Neutrophil (primary cell): ENCODE results near the gene GPN1.

Experiments
- H3K27ac ChIP-seq: fragments of 200-600 bp; sonication (generic); 2 replicates; pipeline ENCODE4 v1.5.1; 2016; ENCODE audit warnings: mild to moderate bottlenecking, moderate library complexity
- H3K27me3 ChIP-seq: fragments of 200-600 bp; sonication (generic); 2 replicates; pipeline ENCODE4 v1.6.0; 2016; ENCODE audit warnings: mild to moderate bottlenecking
- H3K36me3 ChIP-seq: fragments of 200-600 bp; sonication (generic); 2 replicates; pipeline ENCODE4 v1.5.1; 2017
- H3K4me1 ChIP-seq, 2 experiments: fragments of 200-600 bp in 1 of 2; sonication (generic) in 1 of 2; 1 replicate in 1 of 2; 2 replicates in 1 of 2; pipeline versions ENCODE4 v1.5.1 to v1.6.1; 2013 to 2016; ENCODE audit warnings: low read depth in 1 of 2, low read length in 1 of 2, mild to moderate bottlenecking in 1 of 2, moderate library complexity in 1 of 2; ENCODE audit not compliant: control insufficient read depth in 1 of 2, insufficient read depth in 1 of 2
- H3K4me3 ChIP-seq, 2 experiments: fragments of 200-600 bp in 1 of 2; sonication (generic) in 1 of 2; 1 replicate in 1 of 2; 2 replicates in 1 of 2; pipeline ENCODE4 v1.5.1; 2013 to 2016; ENCODE audit warnings: low read depth in 1 of 2, low read length in 1 of 2, mild to moderate bottlenecking in 1 of 2, moderate library complexity in 1 of 2
- H3K9me3 ChIP-seq: fragments of 200-600 bp; sonication (generic); 2 replicates; pipeline ENCODE4 v1.5.1; 2016
- TF ChIP-seq, protein P1 (sequence below): fragments of 200-600 bp; sonication (generic); IDR thresholded peaks from 2 replicates; pipeline ENCODE4 v1.5.1; 2016; ENCODE audit warnings: antibody characterized with exemption

Gene GPN1

DNA sequence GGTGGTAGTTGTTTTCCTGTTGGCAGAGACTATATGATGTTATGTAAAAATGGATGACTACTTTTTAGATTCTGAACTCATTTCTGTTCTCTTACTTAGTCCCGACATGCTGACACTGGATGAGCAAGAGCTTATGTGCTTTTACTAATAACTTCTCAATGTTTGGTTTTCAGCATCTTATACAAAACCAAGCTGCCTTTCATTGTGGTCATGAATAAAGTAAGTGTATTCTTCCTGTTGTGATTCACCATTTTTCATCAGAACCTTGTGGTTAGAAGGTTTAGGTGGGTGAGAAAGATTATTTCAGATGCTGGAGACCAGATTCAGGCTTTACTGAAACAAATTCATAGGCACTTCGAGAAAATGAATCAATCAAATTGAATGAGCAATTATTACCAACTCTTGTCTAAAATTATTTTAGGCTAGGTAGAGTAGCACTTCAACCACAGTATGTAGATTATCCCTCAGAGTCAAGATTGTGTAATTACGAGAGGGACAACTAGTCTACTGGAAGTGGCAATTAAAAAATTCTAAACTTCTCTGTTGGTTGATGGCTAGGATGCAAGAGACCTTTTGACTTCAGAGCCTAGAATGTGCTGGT is 9.3 kb downstream of the GPN1 start:
- TF ChIP-seq, protein P1, sequence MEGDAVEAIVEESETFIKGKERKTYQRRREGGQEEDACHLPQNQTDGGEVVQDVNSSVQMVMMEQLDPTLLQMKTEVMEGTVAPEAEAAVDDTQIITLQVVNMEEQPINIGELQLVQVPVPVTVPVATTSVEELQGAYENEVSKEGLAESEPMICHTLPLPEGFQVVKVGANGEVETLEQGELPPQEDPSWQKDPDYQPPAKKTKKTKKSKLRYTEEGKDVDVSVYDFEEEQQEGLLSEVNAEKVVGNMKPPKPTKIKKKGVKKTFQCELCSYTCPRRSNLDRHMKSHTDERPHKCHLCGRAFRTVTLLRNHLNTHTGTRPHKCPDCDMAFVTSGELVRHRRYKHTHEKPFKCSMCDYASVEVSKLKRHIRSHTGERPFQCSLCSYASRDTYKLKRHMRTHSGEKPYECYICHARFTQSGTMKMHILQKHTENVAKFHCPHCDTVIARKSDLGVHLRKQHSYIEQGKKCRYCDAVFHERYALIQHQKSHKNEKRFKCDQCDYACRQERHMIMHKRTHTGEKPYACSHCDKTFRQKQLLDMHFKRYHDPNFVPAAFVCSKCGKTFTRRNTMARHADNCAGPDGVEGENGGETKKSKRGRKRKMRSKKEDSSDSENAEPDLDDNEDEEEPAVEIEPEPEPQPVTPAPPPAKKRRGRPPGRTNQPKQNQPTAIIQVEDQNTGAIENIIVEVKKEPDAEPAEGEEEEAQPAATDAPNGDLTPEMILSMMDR: no peak
- Histone ChIP-seq H3K27ac (no peak overlapping the region), H3K36me3 (peaks cover 83% of the 10 kb centered on the region), H3K9me3 (no peaks in the 10 kb centered on the region), H3K4me1 (no peaks in the 10 kb centered on the region), H3K27me3 (no peaks in the 10 kb centered on the region), H3K4me3 (no peak overlapping the region)

DNA sequence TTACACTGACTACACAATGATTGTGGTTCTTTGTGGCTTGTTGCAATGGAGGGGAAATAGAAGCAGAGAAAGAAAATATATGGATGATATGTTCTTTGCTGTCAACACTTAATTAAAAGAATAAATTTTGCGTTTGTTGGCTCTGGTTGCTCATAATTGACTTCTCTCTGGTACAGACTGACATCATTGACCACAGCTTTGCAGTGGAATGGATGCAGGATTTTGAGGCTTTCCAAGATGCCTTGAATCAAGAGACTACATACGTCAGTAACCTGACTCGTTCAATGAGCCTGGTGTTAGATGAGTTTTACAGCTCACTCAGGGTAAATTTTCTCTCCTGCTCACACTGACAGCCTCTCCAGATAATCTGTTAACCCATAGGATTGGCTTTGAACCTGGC is 9.9 kb downstream of the GPN1 start:
- Histone ChIP-seq H3K4me3 (no peak overlapping the region), H3K27ac (no peak overlapping the region)

DNA sequence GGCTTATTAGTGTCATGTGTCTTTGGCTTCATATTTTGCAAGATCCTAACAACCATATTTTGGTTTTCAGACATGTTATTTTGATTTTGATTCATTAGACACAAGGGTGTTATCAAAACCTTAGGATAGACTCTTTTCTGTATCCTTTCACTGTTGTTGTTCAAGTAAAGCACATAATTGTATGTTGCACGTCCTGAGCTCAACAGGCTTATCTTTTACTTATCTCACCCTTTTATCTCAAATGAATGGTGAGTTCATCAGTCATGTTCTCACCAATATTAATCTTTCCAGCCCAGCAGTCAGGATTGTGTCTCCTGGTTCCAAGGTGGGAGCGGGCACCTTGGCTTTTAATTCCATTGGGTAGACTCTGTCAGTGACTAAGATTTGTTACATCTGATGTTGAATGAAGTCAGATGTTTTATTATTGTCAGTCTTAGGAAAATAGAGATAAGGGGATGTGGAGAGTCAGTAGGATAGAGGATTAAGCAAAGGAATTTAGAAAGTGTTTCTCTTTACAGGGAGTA is 11.9 kb downstream of the GPN1 start:
- no peak overlapping the region for H3K4me3 ChIP-seq
- no peak overlapping the region for H3K27ac ChIP-seq
- no peaks in the 10 kb centered on the region for H3K27me3 ChIP-seq
- H3K4me1 ChIP-seq: no peaks in the 10 kb centered on the region
- peaks cover 80% of the 10 kb centered on the region for H3K36me3 ChIP-seq
- TF ChIP-seq, protein P1: no peak
- H3K9me3 ChIP-seq: no peaks in the 10 kb centered on the region

More for the DNA sequence above, 9.9 kb downstream of the GPN1 start:
- H3K4me1 ChIP-seq: no peaks in the 10 kb centered on the region
- peaks cover 89% of the 10 kb centered on the region for H3K36me3 ChIP-seq
- TF ChIP-seq, protein P1: no peak
- H3K27me3 ChIP-seq: no peaks in the 10 kb centered on the region
- H3K9me3 ChIP-seq: no peaks in the 10 kb centered on the region

DNA sequence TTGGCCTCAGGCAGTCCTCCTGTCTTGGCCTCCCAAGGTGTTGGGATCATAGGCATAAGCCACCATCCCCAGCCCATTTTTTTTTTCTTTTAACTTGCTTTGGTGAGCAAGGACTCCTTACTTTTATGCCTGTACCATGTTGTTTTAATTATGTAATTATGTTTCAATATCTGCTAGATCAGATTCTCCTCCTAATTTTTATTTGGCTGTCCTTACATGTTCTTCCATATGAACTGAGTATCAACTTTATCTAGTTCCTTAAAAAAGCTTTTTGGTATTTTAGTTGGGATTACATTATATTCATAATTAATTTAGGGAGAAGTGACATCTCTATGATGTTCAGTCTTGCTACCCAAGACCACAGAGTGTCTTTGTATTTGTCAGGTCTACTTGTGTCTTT is 16.3 kb downstream of the GPN1 start:
- no peaks in the 10 kb centered on the region for H3K4me1 ChIP-seq
- no peaks in the 10 kb centered on the region for H3K27me3 ChIP-seq
- H3K9me3 ChIP-seq: no peaks in the 10 kb centered on the region
- H3K36me3 ChIP-seq: peaks cover 67% of the 10 kb centered on the region
- TF ChIP-seq, protein P1: no peak
- no peak overlapping the region for H3K4me3 ChIP-seq
- no peak overlapping the region for H3K27ac ChIP-seq

DNA sequence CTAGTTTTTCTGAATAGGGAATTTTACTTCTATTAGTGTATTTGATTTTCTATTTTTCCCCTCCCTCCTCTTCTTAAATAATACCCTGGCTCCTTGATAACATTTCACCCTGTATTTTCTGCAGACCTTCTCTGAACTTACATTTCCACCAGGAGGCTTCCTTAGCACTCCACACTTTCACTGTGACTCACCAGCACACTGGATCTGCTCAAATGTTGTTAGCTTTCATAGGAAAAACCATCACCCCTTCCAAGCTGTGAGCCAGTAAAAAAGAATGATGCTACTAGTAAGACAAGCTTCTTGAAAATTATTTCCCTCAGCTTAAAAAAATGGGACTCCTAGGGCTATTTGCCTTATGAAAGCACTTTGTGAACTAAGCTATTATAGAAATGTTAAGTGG is 18.4 kb downstream of the GPN1 start:
- Histone ChIP-seq H3K4me1 (no peaks in the 10 kb centered on the region), H3K27me3 (no peaks in the 10 kb centered on the region), H3K36me3 (peaks cover 68% of the 10 kb centered on the region), H3K27ac (no peak overlapping the region), H3K4me3 (no peak overlapping the region), H3K9me3 (no peaks in the 10 kb centered on the region)
- TF ChIP-seq, protein P1: no peak
